Tongue (tissue), 2 donors: ENCODE measurements around the gene DNAJC15. TPM values are rescaled to one million over a fixed set of nuclear protein-coding genes. Genes with fewer than 3 reads are reported as not detected.

Experiments used
- DNase-seq: peaks from one replicate; pipeline ENCODE4 v3.0.0-alpha.2; 2015
- total RNA-seq: library from RNA; depleted of rRNA; stranded (reverse); fragments of >200 nt; gene quantifications from one replicate; pipeline ENCODE4 v1.2.3, GENCODE V29; 2014

The DNAJC15 gene
- total RNA-seq, 1 donor from 2014 or later, result 8.9 TPM

GRCh38 chr13:43154839-43155238, 131.5 kb downstream of the DNAJC15 start:
- no peak for DNase-seq

- DNase-seq, result no peak
These were observed 133.5 kb downstream of the DNAJC15 start for GRCh38 chr13:43156916-43157315.

DNA sequence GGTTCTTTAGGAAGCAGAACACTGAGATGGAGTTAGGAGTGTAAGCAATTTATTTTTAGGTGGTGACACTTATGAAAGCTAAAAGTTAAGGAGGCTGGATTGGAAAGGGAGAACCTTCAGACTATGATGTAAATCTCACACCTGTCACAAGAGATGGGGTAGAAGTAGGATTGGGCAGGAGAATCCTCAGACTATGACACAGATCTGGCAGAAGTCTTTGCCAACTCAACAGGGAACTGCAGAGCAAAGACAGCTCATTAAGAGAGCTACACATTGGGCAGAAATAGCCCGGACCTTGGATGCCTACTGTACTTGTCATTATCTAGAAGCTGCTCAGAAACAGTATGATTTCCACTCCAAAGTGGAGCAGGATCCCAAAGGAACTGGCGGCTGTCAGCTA, 134.4 kb downstream of the DNAJC15 start:
- DNase-seq, result peak; percentile 20

- DNase-seq, result no peak
These were observed 135.1 kb downstream of the DNAJC15 start for GRCh38 chr13:43158516-43158915.

GRCh38 chr13:43159026-43159461, 135.7 kb downstream of the DNAJC15 start:
- DNase-seq, result peak; percentile 70

Other genes starting within 250 kb of the DNAJC15 start
- not detected for gene FAM216B, start 242.0 kb upstream of the DNAJC15 start, total RNA-seq
- gene EPSTI1, start 31.3 kb upstream of the DNAJC15 start, total RNA-seq, result 4.5 TPM